HepG2 (cell line): ENCODE data around the gene TMEM250. TPM values are rescaled to one million over a fixed set of nuclear protein-coding genes. Genes with fewer than 3 reads are reported as not detected.
A peak's percentile ranks its signal among the peaks of the same experiment; 100 is the strongest.

ENCODE experiments used
- AHR ChIP-seq: IDR thresholded peaks from 2 replicates; pipeline ENCODE4 v1.6.1; 2018; ENCODE audit warnings: missing genetic modification reagents, missing compliant biosample characterization
- CBFB ChIP-seq: sonication (generic); formaldehyde crosslinking; IDR thresholded peaks from 2 replicates; pipeline ENCODE4 v1.4.0; 2020; ENCODE audit warnings: missing genetic modification reagents
- CEBPB ChIP-seq: IDR thresholded peaks from 2 replicates; pipeline ENCODE4 v1.6.1; 2011; ENCODE audit warnings: low read depth, low read length, improper control_type of control experiment, borderline replicate concordance
- CREM ChIP-seq, 2 experiments: sonication (generic) in 1 of 2; formaldehyde crosslinking in 1 of 2; IDR thresholded peaks; 2 replicates each; pipeline versions ENCODE4 v1.4.0 to v1.6.1; 2016 to 2020; ENCODE audit warnings: antibody characterized with exemption in 1 of 2, mild to moderate bottlenecking in 1 of 2, missing genetic modification reagents in 1 of 2
- CTCF ChIP-seq: sonication (generic); formaldehyde crosslinking; IDR thresholded peaks from 2 replicates; pipeline ENCODE4 v1.5.0; 2020; ENCODE audit warnings: mild to moderate bottlenecking, missing genetic modification reagents, moderate library complexity
- DPF2 ChIP-seq: sonication (generic); formaldehyde crosslinking; IDR thresholded peaks from 2 replicates; pipeline ENCODE4 v1.4.0; 2020; ENCODE audit warnings: mild to moderate bottlenecking, low read depth, missing genetic modification reagents, borderline replicate concordance
- FOXA3 ChIP-seq: IDR thresholded peaks from 2 replicates; pipeline ENCODE4 v1.6.1; 2016; ENCODE audit warnings: missing genetic modification reagents, missing compliant biosample characterization
- KLF12 ChIP-seq: sonication (generic); formaldehyde crosslinking; IDR thresholded peaks from 2 replicates; pipeline ENCODE4 v1.4.0; 2020; ENCODE audit warnings: missing genetic modification reagents, borderline replicate concordance
- KLF15 ChIP-seq: sonication (generic); formaldehyde crosslinking; IDR thresholded peaks from 2 replicates; pipeline ENCODE4 v1.8.1; 2023; ENCODE audit warnings: borderline replicate concordance, mild to moderate bottlenecking, inconsistent platforms, missing genetic modification reagents, mixed read lengths
- MAF1 ChIP-seq: sonication (generic); formaldehyde crosslinking; IDR thresholded peaks from 2 replicates; pipeline ENCODE4 v1.5.0; 2020; ENCODE audit warnings: missing genetic modification reagents, borderline replicate concordance
- NR3C1 ChIP-seq: sonication (generic); formaldehyde crosslinking; IDR thresholded peaks from 2 replicates; pipeline ENCODE4 v1.4.0; 2020; ENCODE audit warnings: missing genetic modification reagents
- SALL1 ChIP-seq: sonication (generic); formaldehyde crosslinking; IDR thresholded peaks from 2 replicates; pipeline ENCODE4 v1.8.0; 2022; ENCODE audit warnings: mild to moderate bottlenecking, missing genetic modification reagents
- TBL1XR1 ChIP-seq: fragments of 150-350 bp; IDR thresholded peaks from 2 replicates; pipeline ENCODE4 v1.6.1; 2014; ENCODE audit warnings: borderline replicate concordance, low read length; ENCODE audit not compliant: partially characterized antibody
- ZBTB10 ChIP-seq: sonication (generic); formaldehyde crosslinking; IDR thresholded peaks from 2 replicates; pipeline ENCODE4 v1.4.0; 2020; ENCODE audit warnings: missing genetic modification reagents, borderline replicate concordance
- ZC3H13 ChIP-seq: sonication (generic); formaldehyde crosslinking; IDR thresholded peaks from 2 replicates; pipeline ENCODE4 v1.8.1; 2023; ENCODE audit warnings: mild to moderate bottlenecking, missing genetic modification reagents, moderate library complexity
- ZMYM2 ChIP-seq: sonication (generic); formaldehyde crosslinking; IDR thresholded peaks from 2 replicates; pipeline ENCODE4 v1.8.0; 2022; ENCODE audit warnings: mild to moderate bottlenecking, missing genetic modification reagents
- ZNF253 ChIP-seq: sonication (generic); formaldehyde crosslinking; IDR thresholded peaks from 2 replicates; pipeline ENCODE4 v1.8.0; 2022; ENCODE audit warnings: mild to moderate bottlenecking, missing genetic modification reagents, borderline replicate concordance
- ZNF619 ChIP-seq: sonication (generic); formaldehyde crosslinking; IDR thresholded peaks from 2 replicates; pipeline ENCODE4 v1.4.0; 2020; ENCODE audit warnings: mild to moderate bottlenecking, missing genetic modification reagents
- ZNF775 ChIP-seq: sonication (generic); formaldehyde crosslinking; IDR thresholded peaks from 2 replicates; pipeline ENCODE4 v1.4.0; 2020; ENCODE audit warnings: missing genetic modification reagents, mild to moderate bottlenecking, moderate library complexity, borderline replicate concordance
- polyA plus RNA-seq, 8 experiments: library from polyadenylated mRNA; depleted of rRNA in 3 of 8; stranded (reverse) in 7 of 8; unstranded in 1 of 8; fragments of >200 nt; fragmentation: Illumina TruSeq in 4 of 8; extraction: Trizol in 4 of 8; gene quantifications; 2 replicates each; pipeline versions ENCODE4 v1.2.1 to v1.2.3, GENCODE V29; 2011 to 2016; ENCODE audit warnings: low read depth in 4 of 8, missing spikeins in 1 of 8, mixed read lengths in 1 of 8; ENCODE audit not compliant: insufficient read depth in 1 of 8
- total RNA-seq, 5 experiments: library from RNA; depleted of rRNA; stranded (reverse); fragments of >200 nt; fragmentation: Illumina TruSeq; extraction: Trizol; gene quantifications; 2 replicates each; pipeline ENCODE4 v1.2.3, GENCODE V29; 2016; ENCODE audit warnings: low read depth in 1 of 5
- TF ChIP-seq, protein P1 (sequence below): sonication (generic); formaldehyde crosslinking; IDR thresholded peaks from 2 replicates; pipeline ENCODE4 v1.4.0; 2020; ENCODE audit warnings: low read depth, missing genetic modification reagents

TMEM250 gene
- total and polyA plus RNA-seq, 2 of the 13 experiments (the other 11 are each of a cell fraction or from before 2014, with no cell fraction given) = 5.5 to 13.9 TPM

GRCh38 chr9:136093995-136094881, 24.4 kb downstream of the TMEM250 start (continued):
- TF ChIP-seq, protein P1, sequence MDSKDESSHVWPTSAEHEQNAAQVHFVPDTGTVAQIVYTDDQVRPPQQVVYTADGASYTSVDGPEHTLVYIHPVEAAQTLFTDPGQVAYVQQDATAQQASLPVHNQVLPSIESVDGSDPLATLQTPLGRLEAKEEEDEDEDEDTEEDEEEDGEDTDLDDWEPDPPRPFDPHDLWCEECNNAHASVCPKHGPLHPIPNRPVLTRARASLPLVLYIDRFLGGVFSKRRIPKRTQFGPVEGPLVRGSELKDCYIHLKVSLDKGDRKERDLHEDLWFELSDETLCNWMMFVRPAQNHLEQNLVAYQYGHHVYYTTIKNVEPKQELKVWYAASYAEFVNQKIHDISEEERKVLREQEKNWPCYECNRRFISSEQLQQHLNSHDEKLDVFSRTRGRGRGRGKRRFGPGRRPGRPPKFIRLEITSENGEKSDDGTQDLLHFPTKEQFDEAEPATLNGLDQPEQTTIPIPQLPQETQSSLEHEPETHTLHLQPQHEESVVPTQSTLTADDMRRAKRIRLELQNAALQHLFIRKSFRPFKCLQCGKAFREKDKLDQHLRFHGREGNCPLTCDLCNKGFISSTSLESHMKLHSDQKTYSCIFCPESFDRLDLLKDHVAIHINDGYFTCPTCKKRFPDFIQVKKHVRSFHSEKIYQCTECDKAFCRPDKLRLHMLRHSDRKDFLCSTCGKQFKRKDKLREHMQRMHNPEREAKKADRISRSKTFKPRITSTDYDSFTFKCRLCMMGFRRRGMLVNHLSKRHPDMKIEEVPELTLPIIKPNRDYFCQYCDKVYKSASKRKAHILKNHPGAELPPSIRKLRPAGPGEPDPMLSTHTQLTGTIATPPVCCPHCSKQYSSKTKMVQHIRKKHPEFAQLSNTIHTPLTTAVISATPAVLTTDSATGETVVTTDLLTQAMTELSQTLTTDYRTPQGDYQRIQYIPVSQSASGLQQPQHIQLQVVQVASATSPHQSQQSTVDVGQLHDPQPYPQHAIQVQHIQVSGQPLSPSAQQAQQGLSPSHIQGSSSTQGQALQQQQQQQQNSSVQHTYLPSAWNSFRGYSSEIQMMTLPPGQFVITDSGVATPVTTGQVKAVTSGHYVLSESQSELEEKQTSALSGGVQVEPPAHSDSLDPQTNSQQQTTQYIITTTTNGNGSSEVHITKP (CRISPR knock-in tag) = peak; percentile 46; the same call in 1 of the 2 replicates
- TF ChIP-seq ZBTB10 (CRISPR knock-in tag) = no peak
- 0 out of 2 replicates have a peak, but pooled peaks have one; percentile 25 for TF ChIP-seq AHR
- TF ChIP-seq CBFB (CRISPR knock-in tag) = no peak
- TF ChIP-seq CREM (IDR thresholded peaks at IDR 0.05) = no peak
- TF ChIP-seq CREM (CRISPR knock-in tag; IDR thresholded peaks at IDR 0.05) = no peak
- no peak; the same call in 1 of the 2 replicates for TF ChIP-seq KLF12 (CRISPR knock-in tag)
- TF ChIP-seq TBL1XR1 = no peak
- no peak for TF ChIP-seq CEBPB
- no peak for TF ChIP-seq MAF1 (CRISPR knock-in tag)
- no peak for TF ChIP-seq ZNF619 (CRISPR knock-in tag)
- peak; percentile 31 for TF ChIP-seq CTCF (CRISPR knock-in tag)
- TF ChIP-seq ZNF253 (CRISPR knock-in tag) = no peak
- no peak for TF ChIP-seq ZNF775 (CRISPR knock-in tag)
- no peak; the same call in 1 of the 2 replicates for TF ChIP-seq FOXA3 (CRISPR knock-in tag)
- TF ChIP-seq SALL1 (CRISPR knock-in tag) = peak; percentile 60
- TF ChIP-seq NR3C1 (CRISPR knock-in tag) = no peak
- no peak for TF ChIP-seq KLF15 (CRISPR knock-in tag)
- no peak for TF ChIP-seq DPF2 (CRISPR knock-in tag)
- no peak for TF ChIP-seq ZMYM2 (CRISPR knock-in tag)
- no peak for TF ChIP-seq ZC3H13
